Testis (tissue), 2 donors: Measurements from ENCODE around the gene BAIAP3.

Source experiments
- POLR2A ChIP-seq: fragments of 450-650 bp; IDR thresholded peaks from one replicate; pipeline ENCODE4 v1.6.1; 2017; ENCODE audit warnings: antibody characterized with exemption, mild to moderate bottlenecking, moderate library complexity
- TF ChIP-seq, protein P1 (sequence below), 3 experiments: fragments of 450-650 bp in 2 of 3; fragments of 200-600 bp in 1 of 3; sonication (generic) in 1 of 3; IDR thresholded peaks; one replicate each; pipeline ENCODE4 v1.5.1; 2016 to 2019; ENCODE audit warnings: antibody characterized with exemption in 3 of 3, mild to moderate bottlenecking in 2 of 3, moderate library complexity in 1 of 3

DNA sequence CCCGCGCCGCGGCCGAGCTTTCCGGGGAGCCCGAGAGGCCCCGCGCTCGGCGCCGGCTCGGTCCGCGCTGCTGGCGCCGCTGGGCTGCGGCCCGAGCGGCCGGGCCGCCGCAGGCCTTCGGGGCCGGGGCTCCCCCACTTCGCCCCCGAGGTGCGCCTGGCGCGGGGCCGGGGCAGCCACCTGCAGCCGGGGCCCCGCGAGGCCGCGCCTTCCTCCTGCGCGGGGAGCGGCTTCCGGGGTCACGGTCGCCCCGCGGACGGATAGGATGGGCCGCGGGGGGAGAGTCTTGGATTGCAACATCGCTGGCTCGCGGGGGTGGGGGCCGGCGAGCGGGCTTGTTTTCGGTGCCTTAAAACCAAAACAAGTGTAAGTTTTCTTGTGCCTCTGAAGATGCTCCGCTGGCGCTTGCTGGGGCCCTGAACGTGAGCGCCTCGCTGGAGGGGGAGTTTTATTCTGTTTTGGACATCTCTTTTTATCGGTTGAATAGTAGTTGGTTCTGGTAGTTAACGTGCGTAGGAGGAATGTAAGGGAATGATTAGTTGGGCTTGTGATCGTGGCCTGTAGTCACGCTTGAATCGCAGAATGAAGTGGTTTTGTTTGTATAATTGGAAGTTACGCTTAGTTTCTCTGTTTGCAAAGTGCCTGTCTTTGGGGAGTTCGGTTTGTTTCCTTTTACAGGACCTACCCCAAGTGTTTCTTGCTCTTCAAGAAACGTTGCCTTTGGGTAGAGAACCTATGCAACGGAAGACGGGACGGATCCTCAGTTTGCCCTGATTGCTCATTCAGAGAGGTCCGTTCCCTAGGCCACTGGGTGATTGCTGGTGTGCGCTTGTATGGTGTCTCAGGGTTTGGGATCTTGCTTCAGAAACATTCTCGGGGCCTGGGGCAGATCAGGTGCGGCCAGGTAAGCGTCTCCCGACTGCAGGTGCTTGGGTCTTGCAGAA lies 23.3 kb upstream of the BAIAP3 start:
- TF ChIP-seq, protein P1, sequence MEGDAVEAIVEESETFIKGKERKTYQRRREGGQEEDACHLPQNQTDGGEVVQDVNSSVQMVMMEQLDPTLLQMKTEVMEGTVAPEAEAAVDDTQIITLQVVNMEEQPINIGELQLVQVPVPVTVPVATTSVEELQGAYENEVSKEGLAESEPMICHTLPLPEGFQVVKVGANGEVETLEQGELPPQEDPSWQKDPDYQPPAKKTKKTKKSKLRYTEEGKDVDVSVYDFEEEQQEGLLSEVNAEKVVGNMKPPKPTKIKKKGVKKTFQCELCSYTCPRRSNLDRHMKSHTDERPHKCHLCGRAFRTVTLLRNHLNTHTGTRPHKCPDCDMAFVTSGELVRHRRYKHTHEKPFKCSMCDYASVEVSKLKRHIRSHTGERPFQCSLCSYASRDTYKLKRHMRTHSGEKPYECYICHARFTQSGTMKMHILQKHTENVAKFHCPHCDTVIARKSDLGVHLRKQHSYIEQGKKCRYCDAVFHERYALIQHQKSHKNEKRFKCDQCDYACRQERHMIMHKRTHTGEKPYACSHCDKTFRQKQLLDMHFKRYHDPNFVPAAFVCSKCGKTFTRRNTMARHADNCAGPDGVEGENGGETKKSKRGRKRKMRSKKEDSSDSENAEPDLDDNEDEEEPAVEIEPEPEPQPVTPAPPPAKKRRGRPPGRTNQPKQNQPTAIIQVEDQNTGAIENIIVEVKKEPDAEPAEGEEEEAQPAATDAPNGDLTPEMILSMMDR (IDR thresholded peaks at IDR 0.05): no peak
- TF ChIP-seq POLR2A: no peak
